Activated T-helper 1 cell treated with anti-CD3 and anti-CD28 coated beads, Interleukin-12 subunit alpha, Interleukin-12 subunit beta, Interleukin-2, Interleukin-4 antibody, amounts not matched to agents 30 ng/mL and 10 ng/mL and 1 ng/mL, durations not matched to agents 14 hours and 24 hours and 36 hours (primary cell): ENCODE data around the gene NT5C2. TPM values are rescaled to one million over a fixed set of nuclear protein-coding genes. Genes with fewer than 3 reads are reported as not detected.
A peak's percentile ranks its signal among the peaks of the same experiment; 100 is the strongest.

Source experiments
- DNase-seq: peaks from one replicate; pipeline ENCODE4 v3.0.0; 2021; ENCODE audit warnings: low spot score
- H3K27ac Mint-ChIP-seq: one replicate; pipeline ENCODE4 v1.8.0; 2021; ENCODE audit warnings: mild to moderate bottlenecking, mixed read lengths
- H3K27me3 Mint-ChIP-seq: one replicate; pipeline ENCODE4 v1.8.0; 2022; ENCODE audit warnings: mild to moderate bottlenecking, moderate library complexity, mixed read lengths; ENCODE audit not compliant: insufficient read depth
- H3K36me3 Mint-ChIP-seq: one replicate; pipeline ENCODE4 v1.8.0; 2021; ENCODE audit warnings: low read depth, mixed read lengths
- H3K4me1 Mint-ChIP-seq: one replicate; pipeline ENCODE4 v1.8.0; 2021; ENCODE audit warnings: low read depth, mixed read lengths
- H3K4me3 Mint-ChIP-seq: one replicate; pipeline ENCODE4 v1.8.0; 2021; ENCODE audit warnings: mild to moderate bottlenecking, moderate library complexity, mixed read lengths
- H3K9me3 Mint-ChIP-seq: one replicate; pipeline ENCODE4 v1.8.0; 2021; ENCODE audit warnings: mixed read lengths
- intact Hi-C: fragments of 100-400 bp; cut with micrococcal nuclease; formaldehyde crosslinking; loops from one replicate; pipeline ENCODE4 v1.15.1; 2024
- total RNA-seq: library from RNA; stranded (reverse); gene quantifications from 2 replicates; pipeline ENCODE4 v1.2.3, GENCODE V29; 2022

The NT5C2 gene
- total RNA-seq, 1 donor from 2014 or later = 52.0 TPM

DNA sequence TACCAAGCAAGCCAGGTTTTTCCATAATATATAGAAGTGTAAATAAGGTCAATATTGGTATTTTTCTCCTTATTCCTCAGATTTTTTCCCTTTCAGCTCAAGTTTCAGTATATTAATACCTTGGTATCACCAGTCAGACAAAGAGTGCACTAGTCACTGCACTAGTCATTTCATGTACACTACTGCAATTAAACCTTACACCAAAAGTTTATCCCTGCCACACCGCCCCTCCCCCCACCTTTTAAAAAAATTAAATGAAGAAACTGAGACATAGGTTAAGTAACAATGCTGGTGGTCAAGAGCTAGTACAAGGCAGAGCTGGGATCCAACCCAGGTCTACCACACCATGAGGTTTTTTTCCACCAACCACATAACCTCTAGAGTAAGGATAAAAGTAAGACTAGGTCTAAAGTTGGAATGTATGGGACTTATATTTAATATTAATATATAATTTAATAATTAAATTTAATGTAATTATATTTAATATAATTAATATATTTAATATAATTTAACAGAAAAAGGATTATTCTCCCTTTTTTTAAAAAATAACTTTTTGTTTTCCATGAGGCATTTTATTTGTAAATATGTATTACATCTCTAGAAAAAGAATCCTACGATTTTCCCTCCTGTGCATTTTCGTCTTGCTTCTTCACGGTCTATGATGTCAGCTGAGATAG lies 68.5 kb downstream of the NT5C2 start:
- H3K27ac Mint-ChIP-seq = no peak overlapping the region
- peaks cover 5% of the 10 kb centered on the region for H3K36me3 Mint-ChIP-seq
- DNase-seq = no peak
- peaks cover 14% of the 10 kb centered on the region for H3K4me1 Mint-ChIP-seq
- H3K9me3 Mint-ChIP-seq = no peaks in the 10 kb centered on the region
- no peaks in the 10 kb centered on the region for H3K27me3 Mint-ChIP-seq
- intact Hi-C loops = no loop called here
- H3K4me3 Mint-ChIP-seq = no peak overlapping the region

DNA sequence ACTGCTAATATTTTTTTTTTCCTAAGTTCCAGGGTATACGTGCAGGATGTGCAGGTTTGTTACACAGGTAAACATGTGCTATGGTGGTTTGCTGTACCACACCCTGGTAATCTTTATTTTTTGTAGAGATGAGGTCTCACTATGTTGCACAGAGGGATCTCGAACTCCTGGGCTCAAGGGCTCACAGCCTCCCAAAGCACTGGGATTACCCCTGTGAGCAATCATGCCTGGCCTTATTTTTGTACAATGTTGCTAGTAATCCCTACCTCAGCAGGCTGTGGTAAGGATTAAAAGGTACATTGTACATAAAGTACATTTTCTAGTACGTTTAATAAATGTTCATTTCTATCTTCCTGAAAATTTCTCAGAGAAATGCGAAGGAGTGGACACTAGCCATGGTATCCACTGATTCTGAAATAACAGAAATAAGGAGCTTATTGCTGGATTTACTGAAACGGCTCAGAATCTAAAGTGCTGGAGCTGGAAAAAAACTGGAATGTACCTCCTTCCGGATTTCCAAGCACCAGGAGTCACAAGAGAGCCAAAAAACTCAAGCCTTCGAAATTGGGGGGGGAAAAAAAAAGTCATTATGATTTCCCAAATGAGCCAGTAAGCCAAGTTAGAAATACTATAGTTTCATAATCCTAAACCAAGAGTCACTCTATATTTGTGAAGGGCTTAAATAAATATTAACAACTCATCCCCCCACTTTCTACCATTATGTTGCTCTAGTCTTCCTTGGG lies 69.6 kb downstream of the NT5C2 start:
- Mint-ChIP-seq H3K9me3 (no peaks in the 10 kb centered on the region), H3K27me3 (no peaks in the 10 kb centered on the region)
- intact Hi-C loops = no loop called here

DNA sequence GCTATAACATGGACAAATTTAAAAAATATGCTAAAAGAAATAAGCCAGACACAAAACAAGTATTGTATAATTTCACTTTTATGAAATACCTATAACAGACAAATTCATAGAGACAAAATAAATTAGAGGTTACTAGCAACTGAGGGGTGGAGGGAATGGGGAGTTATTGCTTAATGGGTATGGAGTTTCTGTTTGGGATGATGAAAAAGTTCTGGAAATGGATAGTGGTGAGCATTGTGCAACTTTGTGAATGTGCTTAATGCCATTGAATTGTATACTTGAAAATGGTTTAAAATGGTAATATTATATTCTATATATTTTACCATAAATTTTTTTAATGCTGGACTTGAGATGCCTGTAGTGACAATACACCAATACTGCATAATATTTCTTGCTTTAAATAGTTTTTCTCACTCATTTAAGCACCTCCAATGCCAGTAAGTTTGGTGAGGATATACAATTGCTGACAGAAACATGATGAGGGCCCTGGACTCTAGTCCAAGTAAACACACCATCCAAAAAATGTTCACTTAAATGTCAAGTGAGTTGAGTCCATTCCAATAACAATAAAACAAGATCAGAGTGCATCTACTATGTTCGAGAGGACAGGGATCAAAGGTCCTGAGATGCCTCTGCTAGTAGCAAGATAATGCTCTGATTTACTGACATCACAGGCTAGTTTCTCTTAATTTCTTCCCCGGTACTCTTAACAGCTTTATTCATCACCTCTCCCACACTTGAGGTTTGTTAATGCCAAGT lies 71.9 kb downstream of the NT5C2 start:
- Mint-ChIP-seq H3K27me3 (no peaks in the 10 kb centered on the region), H3K27ac (no peak overlapping the region)
- intact Hi-C loops = no loop called here

More for the DNA sequence above, 69.6 kb downstream of the NT5C2 start:
- Mint-ChIP-seq H3K36me3 (peaks cover 5% of the 10 kb centered on the region), H3K27ac (no peak overlapping the region), H3K4me3 (no peak overlapping the region), H3K4me1 (peaks cover 14% of the 10 kb centered on the region)
- DNase-seq = no peak

DNA sequence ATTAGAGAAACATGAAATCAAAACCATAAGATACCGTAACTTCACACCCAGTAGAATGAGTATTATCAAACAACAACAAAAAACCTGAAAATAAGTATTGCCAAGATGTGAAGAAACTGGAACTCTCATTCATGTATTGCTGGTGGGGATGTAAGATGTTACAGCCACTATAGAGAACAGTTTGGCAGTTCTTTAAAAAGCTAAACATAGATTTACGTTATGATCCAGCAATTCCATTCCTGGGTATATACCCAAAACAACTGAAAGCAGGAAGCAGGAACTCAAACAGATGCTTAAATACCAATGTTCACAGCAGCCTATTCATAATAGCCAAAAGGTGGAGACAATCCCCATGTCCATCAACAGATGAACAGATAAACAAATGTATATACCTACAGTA lies 72.5 kb downstream of the NT5C2 start:
- H3K4me1 Mint-ChIP-seq = peaks cover 7% of the 10 kb centered on the region
- H3K36me3 Mint-ChIP-seq = peaks cover 2% of the 10 kb centered on the region
- intact Hi-C loops = no loop called here
- H3K9me3 Mint-ChIP-seq = no peaks in the 10 kb centered on the region
- DNase-seq = no peak
- H3K4me3 Mint-ChIP-seq = no peak overlapping the region
- no peak overlapping the region for H3K27ac Mint-ChIP-seq
- H3K27me3 Mint-ChIP-seq = no peaks in the 10 kb centered on the region

More for the DNA sequence above, 71.9 kb downstream of the NT5C2 start:
- Mint-ChIP-seq H3K9me3 (no peaks in the 10 kb centered on the region), H3K36me3 (peaks cover 5% of the 10 kb centered on the region), H3K4me1 (peaks cover 13% of the 10 kb centered on the region), H3K4me3 (no peak overlapping the region)
- no peak for DNase-seq

DNA sequence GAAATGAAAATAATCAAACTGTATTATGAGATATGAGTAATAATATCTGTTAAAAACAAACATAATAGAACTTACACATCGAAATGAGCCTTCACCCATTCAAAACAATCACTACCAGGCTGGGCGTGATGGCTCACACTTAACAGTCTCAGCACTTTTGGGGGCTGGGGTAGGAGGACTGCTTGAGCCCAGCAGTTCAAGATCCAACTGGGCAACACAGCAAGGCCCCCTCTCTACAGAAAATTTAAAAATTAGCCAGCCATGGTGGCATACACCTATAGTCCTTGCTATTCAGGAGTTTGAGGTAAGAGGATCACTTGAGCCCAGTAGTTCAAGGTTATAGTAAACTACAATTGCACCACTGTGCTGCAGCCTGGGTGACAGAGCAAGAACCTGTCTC lies 75.8 kb downstream of the NT5C2 start:
- Mint-ChIP-seq H3K27me3 (no peaks in the 10 kb centered on the region), H3K27ac (no peak overlapping the region), H3K9me3 (no peaks in the 10 kb centered on the region), H3K36me3 (peaks cover 6% of the 10 kb centered on the region), H3K4me1 (peaks cover 7% of the 10 kb centered on the region), H3K4me3 (no peak overlapping the region)
- no peak for DNase-seq
- intact Hi-C loops = no loop called here

DNA sequence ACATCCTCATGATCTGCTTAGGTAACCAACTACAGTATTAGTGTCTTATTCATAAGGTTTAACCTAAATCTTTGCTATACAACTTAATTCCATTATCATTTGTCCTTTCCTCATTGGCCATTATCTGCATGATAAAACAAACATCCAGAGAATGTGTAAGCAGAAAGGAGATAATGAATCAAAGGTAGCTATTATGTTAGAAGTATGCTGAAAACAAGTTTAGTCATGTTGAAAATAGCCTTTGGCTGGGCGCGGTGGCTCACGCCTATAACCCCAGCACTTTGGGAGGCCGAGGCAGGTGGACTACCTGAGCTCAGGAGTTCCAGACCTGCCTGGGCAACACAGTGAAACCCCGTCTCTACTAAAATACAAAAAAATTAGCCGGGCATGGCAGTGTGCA lies 78.2 kb downstream of the NT5C2 start:
- Mint-ChIP-seq H3K36me3 (peaks cover 12% of the 10 kb centered on the region), H3K4me1 (peaks cover 18% of the 10 kb centered on the region), H3K9me3 (no peaks in the 10 kb centered on the region), H3K27me3 (no peaks in the 10 kb centered on the region), H3K4me3 (no peak overlapping the region), H3K27ac (no peak overlapping the region)
- intact Hi-C loops = loop anchor here (5.0 kb wide), 1 partner anchor 77 kb away; the partner anchor contains the start of gene NT5C2
- DNase-seq = no peak

DNA sequence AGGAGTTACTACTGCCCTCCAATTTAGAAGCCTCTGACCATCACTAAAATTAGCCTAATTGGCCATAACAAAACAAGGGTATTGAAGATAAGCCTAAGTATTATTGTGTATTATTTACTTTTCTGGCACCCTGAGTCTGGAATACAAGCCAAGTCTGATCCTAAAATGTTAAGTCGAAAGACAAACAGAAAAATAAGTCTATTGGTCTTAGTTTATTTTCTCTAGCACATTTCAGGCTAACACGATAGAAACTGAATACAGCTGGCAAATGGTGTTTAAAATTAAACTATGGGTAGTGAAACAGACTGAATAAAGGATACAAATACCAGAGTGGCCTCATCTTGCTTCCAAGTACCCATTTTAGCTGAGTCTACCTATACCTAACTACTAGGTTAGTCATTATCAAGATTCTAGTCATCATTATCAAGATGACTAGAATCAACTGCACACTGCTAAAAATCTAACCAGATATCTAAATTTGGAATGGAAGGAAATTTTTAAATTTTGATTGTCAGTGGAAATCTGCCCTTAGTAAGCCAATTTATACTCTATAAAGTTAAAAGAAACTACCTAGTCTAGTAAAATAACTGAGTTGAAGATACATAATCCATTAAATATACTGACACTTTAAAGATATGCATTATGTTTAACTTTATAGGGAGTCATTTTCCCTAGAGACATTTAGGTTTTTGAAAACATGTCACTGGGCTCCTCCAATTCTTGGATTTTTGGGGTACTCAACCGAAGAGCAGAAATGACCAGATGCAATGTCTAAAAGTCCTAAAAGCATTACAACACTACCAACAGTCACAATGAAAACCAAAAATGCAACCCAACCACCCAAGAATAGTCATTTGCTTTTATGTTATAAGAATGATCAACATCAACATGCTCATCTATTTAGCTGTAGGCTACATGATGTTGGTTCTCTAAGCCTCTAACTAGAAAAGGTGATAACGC lies 80.9 kb downstream of the NT5C2 start:
- H3K27me3 Mint-ChIP-seq = no peaks in the 10 kb centered on the region
- peaks cover 18% of the 10 kb centered on the region for H3K4me1 Mint-ChIP-seq
- no peaks in the 10 kb centered on the region for H3K9me3 Mint-ChIP-seq
- intact Hi-C loops = loop anchor here (5.0 kb wide), 1 partner anchor 80 kb away; the partner anchor contains the start of gene NT5C2
- peak overlapping the region; percentile 3 for H3K27ac Mint-ChIP-seq
- no peak overlapping the region for H3K4me3 Mint-ChIP-seq
- no peak for DNase-seq
- peaks cover 14% of the 10 kb centered on the region for H3K36me3 Mint-ChIP-seq

DNA sequence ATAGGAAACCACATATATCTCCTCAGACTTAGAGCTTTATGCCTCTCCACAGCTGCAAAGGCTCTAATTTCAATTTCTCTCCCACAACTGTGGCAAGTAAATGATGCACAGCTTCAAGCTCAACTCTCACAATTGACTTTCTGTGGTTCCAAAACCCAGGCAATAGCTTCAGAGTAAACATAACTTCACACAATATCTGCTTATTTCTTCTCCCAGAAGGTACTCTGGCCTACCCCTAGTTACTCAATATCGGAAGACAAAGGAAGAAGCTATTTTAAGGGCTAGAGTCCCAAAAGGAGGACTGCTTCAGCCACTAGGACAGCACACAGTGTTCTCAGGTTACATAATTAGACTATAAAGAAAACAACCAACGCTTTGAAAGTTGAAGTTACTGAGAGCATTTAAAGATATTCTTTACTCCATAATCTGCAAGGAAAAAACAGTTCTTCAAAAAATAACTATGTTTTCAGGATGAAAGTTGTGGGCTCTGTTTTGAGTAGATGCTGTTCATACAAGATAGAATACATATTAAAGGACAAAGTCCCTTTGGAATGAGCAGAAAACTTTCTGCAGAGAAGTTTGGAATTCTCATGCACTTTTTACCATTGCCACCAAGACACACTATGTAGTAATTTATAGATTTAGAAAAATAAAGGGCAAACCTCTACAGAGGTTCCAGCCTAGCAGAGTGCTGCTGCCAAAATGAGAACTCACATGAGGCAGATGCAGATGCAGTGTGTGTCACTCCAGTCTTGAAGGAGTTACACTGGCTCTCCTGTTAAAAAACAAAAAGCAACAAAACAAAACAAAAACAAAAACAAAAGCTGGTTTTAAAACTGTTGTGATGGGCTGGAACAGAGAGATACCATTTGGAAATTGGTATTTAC lies 81.8 kb downstream of the NT5C2 start:
- intact Hi-C loops = loop anchor here (5.0 kb wide), 1 partner anchor 81 kb away; the partner anchor contains the start of gene NT5C2
- H3K4me1 Mint-ChIP-seq = peaks cover 18% of the 10 kb centered on the region
- no peak overlapping the region for H3K27ac Mint-ChIP-seq
- H3K9me3 Mint-ChIP-seq = no peaks in the 10 kb centered on the region
- H3K27me3 Mint-ChIP-seq = no peaks in the 10 kb centered on the region
- peaks cover 15% of the 10 kb centered on the region for H3K36me3 Mint-ChIP-seq
- no peak for DNase-seq
- H3K4me3 Mint-ChIP-seq = no peak overlapping the region

DNA sequence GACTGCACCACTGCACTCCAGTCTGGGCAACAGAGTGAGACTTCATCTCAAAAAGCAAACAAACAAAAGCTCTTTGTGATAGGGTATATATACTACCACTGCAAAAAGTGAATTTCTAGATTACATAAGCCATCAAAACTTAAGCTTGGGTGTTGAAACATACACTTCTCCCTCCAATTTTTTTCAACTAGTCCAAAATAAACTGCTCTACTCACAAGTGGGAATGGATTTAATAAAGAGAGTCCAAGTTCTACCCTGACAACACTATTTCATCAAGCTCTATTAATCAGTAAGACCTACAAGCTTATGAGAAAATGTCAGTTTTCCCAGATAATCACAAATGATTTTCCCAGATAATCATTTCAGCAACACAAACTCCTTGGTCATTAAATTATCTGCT lies 82.7 kb downstream of the NT5C2 start:
- H3K9me3 Mint-ChIP-seq = no peaks in the 10 kb centered on the region
- peaks cover 18% of the 10 kb centered on the region for H3K4me1 Mint-ChIP-seq
- no peaks in the 10 kb centered on the region for H3K27me3 Mint-ChIP-seq
- peaks cover 19% of the 10 kb centered on the region for H3K36me3 Mint-ChIP-seq
- H3K27ac Mint-ChIP-seq = no peak overlapping the region
- DNase-seq = no peak
- intact Hi-C loops = loop anchor here (5.0 kb wide), 1 partner anchor 82 kb away; the partner anchor contains the start of gene NT5C2
- no peak overlapping the region for H3K4me3 Mint-ChIP-seq

DNA sequence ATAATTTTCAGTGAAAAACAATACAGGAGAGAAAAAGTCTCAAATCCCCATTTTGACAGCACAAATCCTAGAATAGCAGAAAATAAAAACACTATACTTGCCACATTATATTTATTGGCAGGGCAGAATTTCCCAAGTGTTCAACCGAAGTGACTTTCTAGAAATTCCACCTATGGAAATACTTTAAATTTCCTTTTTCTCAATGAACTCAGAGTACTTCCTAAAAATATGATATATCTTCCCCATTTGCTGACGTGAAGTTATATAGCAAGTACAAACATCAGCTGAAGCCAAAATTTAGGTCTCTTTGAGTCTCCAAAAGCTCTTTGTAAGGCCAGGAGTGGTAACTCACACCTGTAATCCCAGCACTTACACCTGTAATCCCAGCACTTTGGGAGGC lies 83.3 kb downstream of the NT5C2 start:
- H3K36me3 Mint-ChIP-seq = peaks cover 20% of the 10 kb centered on the region
- H3K4me1 Mint-ChIP-seq = peaks cover 18% of the 10 kb centered on the region
- H3K9me3 Mint-ChIP-seq = no peaks in the 10 kb centered on the region
- no peaks in the 10 kb centered on the region for H3K27me3 Mint-ChIP-seq
- DNase-seq = no peak
- intact Hi-C loops = loop anchor here (5.0 kb wide), 1 partner anchor 82 kb away; the partner anchor contains the start of gene NT5C2
- H3K4me3 Mint-ChIP-seq = no peak overlapping the region
- H3K27ac Mint-ChIP-seq = no peak overlapping the region

DNA sequence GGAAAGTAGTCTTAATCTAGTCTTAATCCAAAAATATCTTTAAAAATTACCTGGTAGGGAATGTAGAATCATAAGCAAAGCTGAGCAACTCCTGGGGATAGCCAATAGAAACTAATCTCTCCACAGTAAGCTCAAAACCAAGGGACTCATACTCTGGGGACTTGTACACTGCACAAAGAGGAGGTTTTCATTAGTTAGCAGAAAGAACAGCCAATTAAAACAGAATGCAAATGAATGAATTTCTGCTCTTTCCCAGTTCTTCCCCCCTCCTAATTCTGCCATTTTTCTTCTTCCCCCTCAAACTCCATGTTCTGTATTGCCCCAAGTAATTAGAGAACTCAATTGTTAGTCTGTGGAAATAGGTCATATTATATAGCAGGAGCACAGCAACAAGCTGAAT lies 86.5 kb downstream of the NT5C2 start:
- H3K27me3 Mint-ChIP-seq = no peaks in the 10 kb centered on the region
- intact Hi-C loops = no loop called here
- peaks cover 23% of the 10 kb centered on the region for H3K36me3 Mint-ChIP-seq
- no peak for DNase-seq
- peaks cover 19% of the 10 kb centered on the region for H3K4me1 Mint-ChIP-seq
- H3K27ac Mint-ChIP-seq = no peak overlapping the region
- no peaks in the 10 kb centered on the region for H3K9me3 Mint-ChIP-seq
- H3K4me3 Mint-ChIP-seq = no peak overlapping the region
